ENCODE data around the gene STAT6. TPM values are rescaled to one million over a fixed set of nuclear protein-coding genes. Genes with fewer than 3 reads are reported as not detected.
"Not testable (repeated sequence)": the region's sequence is repeated elsewhere in the genome, so short reads cannot be mapped to it uniquely, and the experiment has no call there.

STAT6 gene
- polyA plus RNA-seq, 5 donors = 131 to 169 (median 162) TPM

GRCh38 chr12:57053901-57054300 lies 57.3 kb downstream of the STAT6 start:
- DNase-seq = not testable (repeated sequence)

- DNase-seq = not testable (repeated sequence)
These were observed 58.0 kb downstream of the STAT6 start for GRCh38 chr12:57053146-57053545.

- DNase-seq = no peak
These were observed 60.2 kb downstream of the STAT6 start for GRCh38 chr12:57051011-57051410.

GRCh38 chr12:57049890-57050289 lies 61.3 kb downstream of the STAT6 start, which contains the start of gene MYO1A:
MYO1A (minus strand) TSS chr12:57050129; CDS start chr12:57048323, 1,806 bp downstream.
- DNase-seq = no peak

GRCh38 chr12:57049119-57049446 lies 62.1 kb downstream of the STAT6 start:
- no peak for DNase-seq

- no peak for DNase-seq
These were observed 62.6 kb downstream of the STAT6 start for GRCh38 chr12:57048423-57049118.

GRCh38 chr12:57047981-57048380 lies 63.2 kb downstream of the STAT6 start:
- DNase-seq = no peak

- DNase-seq = no peak
These were observed 63.9 kb downstream of the STAT6 start for GRCh38 chr12:57046947-57047890.

- DNase-seq = no peak
These were observed 64.9 kb downstream of the STAT6 start for GRCh38 chr12:57046086-57046791.

Other genes with a start within 250 kb of the STAT6 start
- under 1 TPM in 4 of 5 donors, not detected in 1; 0.09 to 0.24 (median 0.17) TPM for gene SDR9C7, start 177.0 kb downstream of the STAT6 start, polyA plus RNA-seq (ENCODE audit: insufficient read depth in 1 of 5, insufficient read length in 5 of 5, low replicate concordance in 1 of 5)
- under 1 TPM; 0.48 to 0.94 (median 0.74) TPM for gene RDH16, start 153.8 kb downstream of the STAT6 start, polyA plus RNA-seq (ENCODE audit: insufficient read depth in 1 of 5, insufficient read length in 5 of 5, low replicate concordance in 1 of 5)
- gene ZBTB39, start 104.8 kb downstream of the STAT6 start, polyA plus RNA-seq (ENCODE audit: insufficient read depth in 1 of 5, insufficient read length in 5 of 5, low replicate concordance in 1 of 5) = 10 to 100 TPM in 4 of 5 donors, 1 to 10 TPM in 1; 9.1 to 12.8 (median 10.5) TPM
- gene TAC3, start 94.8 kb downstream of the STAT6 start, polyA plus RNA-seq (ENCODE audit: insufficient read depth in 1 of 5, insufficient read length in 5 of 5, low replicate concordance in 1 of 5) = under 1 TPM; 0.19 to 0.90 (median 0.81) TPM
- gene MYO1A, start 61.2 kb downstream of the STAT6 start, polyA plus RNA-seq (ENCODE audit: insufficient read depth in 1 of 5, insufficient read length in 5 of 5, low replicate concordance in 1 of 5) = under 1 TPM; 0.08 to 0.22 (median 0.18) TPM
- 10 to 100 TPM; 15.7 to 36.6 (median 28.8) TPM for gene NEMP1, start 32.6 kb downstream of the STAT6 start, polyA plus RNA-seq (ENCODE audit: insufficient read depth in 1 of 5, insufficient read length in 5 of 5, low replicate concordance in 1 of 5)
- gene NAB2, start 22.2 kb downstream of the STAT6 start, polyA plus RNA-seq (ENCODE audit: insufficient read depth in 1 of 5, insufficient read length in 5 of 5, low replicate concordance in 1 of 5) = 10 to 100 TPM; 34.2 to 52.7 (median 45.0) TPM
- 100 to 1,000 TPM in 3 of 5 donors, 10 to 100 TPM in 2; 83.7 to 168 (median 101) TPM for gene LRP1, start 17.1 kb upstream of the STAT6 start, polyA plus RNA-seq (ENCODE audit: insufficient read depth in 1 of 5, insufficient read length in 5 of 5, low replicate concordance in 1 of 5)
- gene LRP1-AS, start 36.3 kb upstream of the STAT6 start, polyA plus RNA-seq (ENCODE audit: insufficient read depth in 1 of 5, insufficient read length in 5 of 5, low replicate concordance in 1 of 5) = 1 to 10 TPM in 1 of 5 donors, under 1 TPM in 3, not detected in 1; 0.29 to 1.1 (median 0.78) TPM
- 1 to 10 TPM in 2 of 5 donors, under 1 TPM in 3; 0.52 to 2.0 (median 0.91) TPM for gene NXPH4, start 105.4 kb upstream of the STAT6 start, polyA plus RNA-seq (ENCODE audit: insufficient read depth in 1 of 5, insufficient read length in 5 of 5, low replicate concordance in 1 of 5)
- 10 to 100 TPM; 64.9 to 89.4 (median 73.2) TPM for gene SHMT2, start 118.3 kb upstream of the STAT6 start, polyA plus RNA-seq (ENCODE audit: insufficient read depth in 1 of 5, insufficient read length in 5 of 5, low replicate concordance in 1 of 5)
- 10 to 100 TPM in 1 of 5 donors, 1 to 10 TPM in 4; 2.9 to 20.8 (median 4.3) TPM for gene STAC3, start 139.8 kb upstream of the STAT6 start, polyA plus RNA-seq (ENCODE audit: insufficient read depth in 1 of 5, insufficient read length in 5 of 5, low replicate concordance in 1 of 5)